GOT3 (cell line): Measurements from ENCODE around the gene TRIM52.
"Not testable (repeated sequence)": the region's sequence is repeated elsewhere in the genome, so short reads cannot be mapped to it uniquely, and the experiment has no call there.

Source experiments
- DNase-seq: peaks from one replicate; lab custom pipeline; 2025; ENCODE audit warnings: mixed read lengths; lab: John Stamatoyannopoulos, UW

The TRIM52 gene

DNA sequence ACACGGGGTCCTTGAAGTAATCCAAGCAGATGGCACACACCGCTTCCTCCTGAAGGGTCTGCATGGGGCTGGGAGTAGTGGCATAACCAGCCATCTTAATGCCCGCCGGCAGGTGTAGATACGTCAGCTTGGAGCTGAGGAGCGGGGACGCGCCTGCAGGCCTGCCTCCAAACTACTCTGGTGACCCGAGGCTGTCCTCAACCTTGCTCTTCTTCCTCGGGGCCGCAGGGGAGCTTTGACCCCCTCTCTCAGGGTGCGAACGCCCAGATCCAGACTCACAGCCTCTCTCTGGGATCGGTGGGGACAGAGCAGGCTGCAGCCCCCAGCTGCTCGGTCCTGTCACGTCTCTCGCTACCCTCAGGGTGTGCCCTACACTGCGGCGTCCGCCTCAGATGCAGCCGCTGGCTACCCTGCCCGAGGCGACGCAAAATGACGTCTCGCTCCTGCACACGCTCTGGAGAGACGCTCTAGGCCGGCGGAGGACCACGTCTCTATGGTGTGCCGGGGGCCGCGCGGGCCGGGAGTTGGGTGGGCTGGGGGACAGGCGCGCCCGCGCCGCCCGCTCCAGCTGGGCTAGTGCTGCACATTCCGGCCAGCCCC, at the start of gene TRIM52:
TRIM52 (minus strand) TSS at position 424 of the 600 bp plus-strand sequence; CDS start at position 94, 330 bp downstream.
- DNase-seq = no peak

DNA sequence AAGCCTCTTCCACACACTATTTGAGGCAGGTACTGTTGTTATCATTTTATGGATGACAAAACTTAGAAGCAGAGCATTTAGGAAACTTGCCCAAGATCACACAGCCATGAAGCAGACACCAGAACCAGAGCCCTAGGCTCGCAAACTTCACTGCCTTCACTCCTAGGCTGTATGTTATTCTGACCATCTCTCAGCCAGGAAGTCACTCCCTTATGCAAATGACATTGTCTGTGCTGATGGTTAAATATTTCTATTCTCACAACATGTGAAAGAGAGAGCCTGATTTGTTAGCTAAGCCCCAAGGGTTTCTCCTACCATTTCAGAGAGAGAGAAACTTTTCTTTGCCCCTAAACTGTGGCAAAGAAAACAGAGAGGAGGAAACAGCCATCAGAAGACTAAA, 26.4 kb upstream of the TRIM52 start:
- not testable (repeated sequence) for DNase-seq

GRCh38 chr5:181285962-181286705, 25.2 kb upstream of the TRIM52 start:
- DNase-seq = not testable (repeated sequence)

DNA sequence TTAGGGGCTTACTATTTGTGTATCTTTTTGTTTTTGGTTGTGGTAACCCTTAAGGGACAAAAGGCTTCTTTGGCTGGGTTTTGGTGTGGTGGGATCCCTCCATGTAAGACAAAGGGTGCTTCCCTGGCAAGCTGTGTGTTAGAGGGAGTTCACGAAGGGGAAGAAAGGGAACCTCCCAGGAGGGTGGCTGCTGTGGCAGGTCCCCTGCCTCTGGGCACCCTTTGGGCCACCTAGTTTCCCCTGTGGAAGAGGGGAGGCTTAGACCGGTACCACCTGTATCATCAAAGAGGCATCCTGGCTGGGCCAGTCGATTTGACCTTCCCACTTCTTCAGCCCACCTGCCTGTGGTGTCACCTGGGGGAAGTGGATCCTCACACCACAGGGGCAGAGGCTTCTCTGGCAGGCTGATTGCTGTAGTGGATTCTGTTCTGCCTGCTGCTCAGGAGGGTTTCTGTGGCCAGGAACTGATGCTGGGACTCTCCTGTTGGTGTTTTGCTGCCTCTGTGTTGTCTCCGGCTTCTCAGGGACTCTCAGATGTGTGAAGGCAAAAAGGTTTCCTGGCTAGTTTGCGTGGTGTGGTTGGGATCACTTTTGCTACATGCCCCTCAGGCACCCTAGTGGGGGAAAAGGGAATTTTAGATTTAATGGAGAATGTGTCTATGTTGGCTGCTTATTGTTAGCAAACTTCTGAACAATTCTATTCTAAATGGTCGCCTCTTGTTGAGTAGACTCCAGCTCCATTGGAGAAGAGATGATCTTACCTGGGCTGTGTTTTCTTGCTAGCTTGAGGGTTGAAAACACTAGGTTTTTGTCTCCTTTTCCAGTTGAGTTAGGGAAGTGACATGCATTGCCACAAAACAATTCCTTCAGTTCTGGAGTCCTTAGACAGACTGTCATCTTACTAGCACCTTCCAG, 23.2 kb upstream of the TRIM52 start:
- not testable (repeated sequence) for DNase-seq

DNA sequence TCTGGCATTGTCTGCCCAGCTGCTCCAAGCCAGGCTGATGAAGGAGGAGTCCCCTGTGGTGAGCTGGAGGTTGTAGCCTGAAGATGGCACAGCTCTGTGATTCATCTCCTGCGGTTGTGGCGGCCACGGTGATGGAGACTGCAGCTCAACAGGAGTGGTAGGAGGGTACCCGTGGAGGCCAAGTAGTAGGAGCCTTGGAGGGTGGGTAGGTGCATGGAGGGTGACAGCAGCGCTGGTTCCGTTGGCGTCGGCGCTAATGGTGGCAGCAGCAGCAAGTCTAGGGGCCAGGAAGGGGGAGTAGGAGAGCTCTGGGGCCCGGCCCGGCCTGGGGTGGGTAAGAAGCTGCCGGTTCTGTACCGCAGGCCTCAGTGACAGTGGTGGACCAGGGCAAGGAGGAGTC, 22.4 kb upstream of the TRIM52 start:
- DNase-seq = no peak

DNA sequence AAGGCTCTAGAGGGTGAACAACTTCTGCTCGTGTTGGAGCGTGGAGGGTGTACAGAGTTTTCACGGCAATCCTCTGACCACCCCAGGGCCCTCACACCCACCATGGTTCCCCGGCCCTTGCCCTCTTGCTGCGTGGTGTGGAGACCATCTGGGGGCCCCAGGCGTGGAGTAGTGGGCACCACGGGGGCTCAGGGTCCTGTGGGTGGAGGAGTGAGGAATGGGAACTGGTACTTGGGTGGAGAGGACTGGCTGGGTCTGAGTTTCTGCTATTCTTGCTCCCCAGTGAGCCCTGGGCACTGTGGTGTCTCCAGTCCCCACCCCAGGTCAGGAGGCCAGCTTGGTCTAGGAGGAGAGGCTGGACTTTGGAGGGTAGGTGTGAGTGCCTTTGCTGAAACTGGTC, 21.9 kb upstream of the TRIM52 start:
- no peak for DNase-seq

GRCh38 chr5:181282415-181282814, 21.5 kb upstream of the TRIM52 start:
- DNase-seq = not testable (repeated sequence)

DNA sequence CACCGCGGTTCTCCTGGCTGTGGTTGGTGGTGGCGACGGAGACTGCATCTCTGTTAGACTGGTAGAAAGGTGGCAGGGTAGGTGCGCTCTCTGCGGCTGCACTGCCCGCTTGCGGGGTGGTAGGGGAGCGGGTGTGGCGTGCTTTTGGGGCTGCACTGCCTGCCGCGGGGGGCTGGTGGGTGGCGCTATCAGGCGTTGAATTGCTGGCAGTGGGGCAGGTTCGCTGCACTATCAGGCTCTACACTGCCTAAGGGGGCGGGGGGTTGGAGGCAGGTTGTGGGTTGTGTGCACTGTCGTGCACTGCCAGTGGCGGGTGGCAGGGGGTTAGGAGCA, 21.0 kb upstream of the TRIM52 start:
- no peak for DNase-seq

- DNase-seq = no peak
Measured at GRCh38 chr5:181281077-181281983, 20.4 kb upstream of the TRIM52 start.

- no peak for DNase-seq
Measured at GRCh38 chr5:181280251-181280762, 19.4 kb upstream of the TRIM52 start.

- not testable (repeated sequence) for DNase-seq
Measured at GRCh38 chr5:181273433-181273744, 12.4 kb upstream of the TRIM52 start.

GRCh38 chr5:181271081-181271480, 10.1 kb upstream of the TRIM52 start:
- no peak for DNase-seq

DNA sequence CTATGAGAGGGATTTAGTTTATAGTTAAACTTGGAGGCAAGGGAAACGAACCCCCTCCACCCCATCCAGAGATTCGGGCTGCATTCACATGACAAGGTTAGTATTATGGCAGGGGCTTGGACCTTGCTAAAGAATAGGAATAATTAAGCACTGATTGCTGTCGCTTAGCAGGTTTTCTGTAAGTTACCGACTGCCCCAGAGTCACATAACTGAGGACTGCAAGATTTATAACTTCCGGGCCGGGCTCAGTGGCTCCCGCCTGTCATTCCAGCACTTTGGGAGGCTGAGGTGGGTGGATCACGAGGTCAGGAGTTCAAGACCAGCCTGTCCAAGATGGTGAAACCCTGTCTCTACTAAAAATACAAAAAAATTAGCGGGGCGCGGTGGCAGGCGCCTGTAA, 7.0 kb upstream of the TRIM52 start:
- DNase-seq = not testable (repeated sequence)

- DNase-seq = not testable (repeated sequence)
Measured at GRCh38 chr5:181267291-181267904, 6.5 kb upstream of the TRIM52 start.

DNA sequence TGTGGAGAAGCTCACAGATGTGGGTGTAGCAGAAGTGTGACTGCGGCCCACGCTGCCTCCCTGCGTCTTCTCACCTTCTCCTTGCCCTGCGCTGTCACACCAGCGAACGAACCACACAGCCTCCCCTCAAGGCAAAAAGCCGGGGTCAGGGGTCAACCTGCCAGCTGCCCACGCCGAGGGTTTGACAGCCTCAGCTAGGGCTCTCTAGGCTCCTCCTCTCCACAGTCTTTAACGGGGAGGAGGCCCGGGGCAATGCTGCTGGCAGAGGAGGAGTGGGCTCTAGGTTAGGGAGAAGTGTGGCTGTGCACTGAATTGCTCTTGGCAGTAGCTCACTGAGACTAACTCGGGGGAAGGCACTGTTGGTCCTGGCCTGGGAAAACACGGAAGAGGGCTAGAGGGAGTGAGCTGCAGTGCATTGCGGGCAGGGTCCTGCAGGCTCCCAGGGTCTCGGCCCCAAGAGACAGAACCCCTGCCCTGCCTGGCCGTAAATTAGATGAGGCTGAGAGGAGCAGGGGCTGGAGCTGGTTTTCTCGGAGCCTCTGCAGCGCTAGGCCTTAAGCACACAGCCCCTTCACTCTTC, 4.2 kb upstream of the TRIM52 start:
- no peak for DNase-seq

- no peak for DNase-seq
Measured at GRCh38 chr5:181263633-181264032, 2.7 kb upstream of the TRIM52 start.

- DNase-seq = no peak
Measured at GRCh38 chr5:181261320-181262049, 542 bp upstream of the TRIM52 start.

DNA sequence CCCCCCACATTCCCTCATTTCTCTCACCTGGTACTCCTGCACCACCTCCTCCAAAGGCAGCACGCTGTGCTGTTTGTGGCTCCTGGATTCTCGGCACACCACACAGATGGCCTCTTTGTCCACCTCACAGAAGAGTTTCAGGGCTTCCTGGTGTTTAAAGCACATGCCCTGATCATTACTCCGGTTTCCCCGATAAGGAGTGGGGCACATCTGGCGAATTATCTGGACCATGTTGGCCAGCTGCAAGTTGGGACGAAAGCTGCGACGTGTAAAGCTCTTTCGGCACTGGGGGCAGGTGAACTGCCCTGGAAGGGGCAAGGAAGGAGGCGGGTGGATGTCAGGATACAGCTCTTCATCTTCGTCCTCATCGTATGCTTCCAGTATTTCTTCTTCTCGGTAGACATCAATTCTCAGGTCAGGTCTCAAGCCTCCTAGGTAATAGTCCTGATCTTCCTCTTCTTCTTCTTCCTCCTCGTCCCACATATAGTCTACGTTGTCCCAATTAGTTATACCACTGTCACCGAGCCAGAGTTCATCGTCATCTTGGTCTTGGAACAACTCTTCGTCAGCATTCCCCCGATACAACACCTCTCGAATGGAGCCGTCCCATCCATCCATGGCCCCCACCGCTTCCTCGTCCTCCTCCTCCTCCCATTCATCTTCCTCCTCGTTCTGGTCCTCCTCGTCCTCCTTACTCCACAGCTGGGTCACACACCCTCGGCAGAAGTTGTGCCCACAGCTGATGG, 796 bp downstream of the TRIM52 start:
- no peak for DNase-seq

DNA sequence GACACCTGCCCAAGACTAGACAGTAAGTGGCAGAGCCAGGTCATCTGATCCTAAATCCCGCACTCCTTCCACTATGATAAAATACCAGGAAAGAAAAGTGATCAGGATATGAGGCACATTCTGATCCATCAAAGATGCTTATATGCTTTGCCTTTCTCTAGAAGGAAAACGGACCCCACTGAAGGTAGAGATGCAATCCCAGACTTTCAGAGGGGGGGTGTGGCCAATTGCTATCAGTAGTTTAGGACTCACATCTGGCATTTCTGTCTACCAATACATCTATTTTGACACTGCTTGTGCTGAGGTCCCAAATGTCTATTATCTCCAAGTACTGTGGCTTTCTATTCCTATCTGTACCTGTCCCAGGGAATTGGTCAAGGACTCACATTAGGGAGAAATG, 1.7 kb downstream of the TRIM52 start:
- no peak for DNase-seq
